NCI-H226 (cell line): ENCODE measurements around the gene PLS3.

Source experiments
- DNase-seq: peaks from one replicate; pipeline ENCODE4 v3.0.0-alpha.2; 2015

PLS3 gene

DNA sequence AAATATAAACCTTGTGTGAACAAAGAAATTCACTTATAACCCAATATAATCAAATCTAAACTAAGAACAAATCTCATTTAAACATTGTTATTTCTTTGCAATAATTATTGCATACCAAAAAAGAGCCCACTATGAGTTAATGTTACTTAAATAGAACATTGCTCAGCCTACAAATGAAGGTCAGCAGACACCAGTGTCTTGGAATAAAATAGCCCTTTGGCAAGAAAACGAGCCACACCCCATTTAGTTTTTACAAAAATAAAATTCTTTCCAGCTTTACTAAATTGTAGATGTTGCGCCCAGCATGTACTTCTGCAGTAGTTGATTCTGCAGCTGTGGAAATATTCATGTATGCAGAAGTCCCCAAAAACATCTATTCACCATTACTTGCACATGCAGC, 12.2 kb downstream of the PLS3 start:
- DNase-seq: no peak

DNA sequence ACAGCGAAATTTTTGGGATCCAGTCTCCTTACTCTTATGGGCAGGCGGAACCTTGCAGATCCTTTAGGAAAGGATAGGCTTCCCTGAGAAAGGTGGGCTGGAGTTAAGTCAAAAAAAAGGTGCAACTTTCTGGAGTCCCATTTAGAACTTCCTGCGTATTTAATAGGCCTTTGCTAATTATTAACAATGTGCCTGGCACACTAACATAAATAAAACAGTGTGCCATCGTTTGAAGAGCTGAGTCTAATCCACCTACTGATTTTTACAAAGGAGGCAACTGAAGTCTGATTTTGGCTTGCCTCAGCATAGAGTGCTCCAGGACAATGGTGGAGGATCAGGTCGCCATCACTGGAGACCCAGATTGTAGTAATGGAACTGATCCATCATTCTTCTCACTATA, 15.7 kb downstream of the PLS3 start:
- DNase-seq: no peak

DNA sequence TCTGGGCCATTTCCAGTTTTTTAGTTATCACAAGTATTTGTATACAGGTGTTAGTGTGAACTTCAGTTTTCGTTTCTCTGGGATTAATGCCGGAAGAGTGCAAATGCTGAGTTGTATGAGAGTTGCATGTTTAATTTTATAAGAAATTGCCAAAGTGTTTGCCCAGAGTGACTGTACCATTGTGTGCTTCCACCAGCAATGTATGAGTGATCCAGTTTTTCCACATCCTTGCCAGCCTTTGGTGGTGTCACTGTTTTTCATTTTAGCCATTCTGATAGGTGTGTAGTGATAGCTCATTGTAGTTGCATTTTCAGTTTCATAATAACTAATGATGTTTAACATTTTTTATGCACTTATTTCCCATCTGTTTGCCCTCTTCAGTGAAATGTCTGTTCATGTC, 18.4 kb downstream of the PLS3 start:
- DNase-seq: no peak

DNA sequence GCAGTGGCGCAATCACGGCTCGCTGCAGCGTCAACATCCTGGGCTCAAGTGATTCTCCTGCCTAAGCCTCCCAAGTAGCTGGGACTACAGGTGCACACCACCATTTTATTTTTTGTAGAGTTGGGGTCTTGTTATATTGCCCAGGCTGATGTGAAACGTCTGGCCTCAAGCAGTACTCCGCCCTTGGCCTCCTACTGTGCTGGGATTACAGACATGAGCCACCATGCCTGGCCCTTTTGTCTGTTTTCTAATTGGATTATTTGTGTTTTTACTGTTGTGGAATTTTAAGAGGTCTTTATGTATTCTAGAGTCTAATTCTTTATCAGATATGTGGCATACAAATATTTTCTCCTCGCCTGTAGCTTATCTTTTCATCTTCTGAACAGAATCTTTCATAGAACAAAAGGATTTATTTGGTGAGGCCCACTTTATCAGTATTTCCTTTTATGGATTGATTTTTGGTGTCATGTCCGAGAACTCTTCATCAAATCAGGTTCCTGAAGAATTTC, 18.9 kb downstream of the PLS3 start:
- DNase-seq: no peak

DNA sequence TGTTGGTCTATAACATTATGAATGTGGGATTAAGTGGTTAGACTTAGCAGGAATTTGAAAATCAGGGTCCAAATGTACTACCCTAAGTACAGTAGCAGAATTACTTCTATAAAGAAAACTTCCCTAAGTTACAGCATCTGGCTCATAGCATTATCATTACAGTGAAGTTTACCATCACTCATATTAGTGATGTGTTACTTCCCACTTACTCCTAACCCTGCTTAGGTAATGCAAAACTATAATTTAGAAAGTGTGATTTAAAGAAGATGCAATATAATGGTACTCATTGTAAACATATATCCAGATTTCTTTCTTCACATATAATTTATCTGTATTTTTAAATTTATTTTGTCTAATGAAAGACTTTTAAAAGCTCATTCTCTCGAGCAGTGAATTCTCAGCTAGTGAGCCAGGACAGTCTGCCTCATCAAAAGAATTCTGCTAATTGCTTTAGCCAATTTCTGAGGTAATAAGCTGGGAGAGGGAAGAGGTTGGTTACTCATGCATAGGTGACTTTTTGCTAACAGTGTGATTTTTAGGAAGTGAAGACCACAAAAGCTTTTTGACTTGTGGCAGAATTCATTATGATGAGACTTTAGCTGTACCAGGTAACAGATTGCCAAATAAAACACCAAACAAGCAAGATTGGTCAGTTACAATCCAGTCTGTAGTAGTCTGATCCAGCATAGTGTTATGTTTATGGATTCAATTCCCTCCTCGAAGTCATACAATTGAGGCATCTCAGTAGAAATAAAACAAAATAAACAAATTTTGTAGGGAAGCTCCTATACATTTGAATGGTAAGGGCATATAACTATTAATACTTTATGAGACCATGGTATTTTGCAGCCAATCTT, 21.0 kb downstream of the PLS3 start:
- no peak for DNase-seq

DNA sequence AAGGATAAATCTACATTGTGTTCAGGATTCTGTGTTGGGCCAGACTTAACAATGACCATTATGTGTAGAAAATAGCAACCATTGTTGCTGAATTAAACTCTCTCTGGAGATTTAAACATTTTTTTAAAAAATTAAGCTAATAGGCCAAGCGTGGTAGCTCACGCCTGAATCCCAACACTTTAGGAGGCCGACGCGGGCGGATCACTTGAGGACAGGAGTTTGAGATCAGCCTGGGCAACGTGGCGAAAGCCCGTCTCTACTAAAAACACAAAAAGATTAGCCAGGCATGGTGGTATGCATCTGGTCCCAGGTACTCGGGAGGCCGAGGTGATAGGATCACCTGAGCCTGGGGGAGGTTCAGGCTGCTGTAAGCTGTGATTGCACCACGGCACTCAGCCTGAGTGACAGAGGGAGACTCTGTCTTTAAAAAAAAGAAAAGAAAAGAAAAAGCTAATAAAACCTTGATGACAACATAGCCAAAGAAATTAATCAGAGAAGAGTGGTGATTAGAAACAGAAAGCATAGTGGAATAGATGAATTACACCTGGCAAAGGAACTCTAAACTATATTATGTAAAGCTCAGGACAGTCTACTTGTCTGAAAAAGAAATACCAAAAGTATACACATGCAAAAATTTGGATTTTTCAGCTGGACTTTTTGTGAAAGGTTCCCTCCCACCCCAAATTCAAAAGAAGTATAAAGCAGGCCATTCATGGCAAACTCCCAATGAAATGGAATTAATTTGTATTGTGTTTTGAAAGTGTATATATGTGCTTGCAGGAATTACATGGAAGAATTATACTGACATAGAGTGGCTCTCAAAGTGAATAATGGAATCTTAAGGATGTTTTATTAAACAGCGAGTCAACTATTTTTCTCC, 21.9 kb downstream of the PLS3 start:
- no peak for DNase-seq

DNA sequence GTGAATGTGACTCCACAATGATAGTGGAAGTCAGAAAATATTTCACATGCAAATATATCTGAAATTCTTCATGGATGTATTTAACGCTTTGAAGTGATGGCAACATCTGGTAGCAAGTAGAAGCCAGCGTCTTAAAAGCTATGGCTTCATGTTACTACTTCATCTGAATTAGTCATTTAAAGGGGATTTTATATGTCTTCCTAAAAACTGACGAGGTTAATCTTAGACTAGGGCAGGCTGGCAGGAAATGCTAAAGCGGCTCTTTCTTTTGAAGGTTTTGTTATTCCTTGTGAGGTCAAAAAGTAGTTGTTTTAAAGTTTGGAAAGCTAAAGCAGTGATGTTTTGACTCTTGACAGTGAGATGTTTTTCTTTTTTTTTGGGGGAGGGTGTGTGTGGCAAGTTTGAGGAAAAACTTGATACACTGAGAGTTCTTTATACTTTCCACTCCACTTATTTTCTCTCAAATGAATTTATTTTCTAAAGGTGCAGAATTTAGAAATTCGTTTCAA, 22.6 kb downstream of the PLS3 start:
- no peak for DNase-seq

DNA sequence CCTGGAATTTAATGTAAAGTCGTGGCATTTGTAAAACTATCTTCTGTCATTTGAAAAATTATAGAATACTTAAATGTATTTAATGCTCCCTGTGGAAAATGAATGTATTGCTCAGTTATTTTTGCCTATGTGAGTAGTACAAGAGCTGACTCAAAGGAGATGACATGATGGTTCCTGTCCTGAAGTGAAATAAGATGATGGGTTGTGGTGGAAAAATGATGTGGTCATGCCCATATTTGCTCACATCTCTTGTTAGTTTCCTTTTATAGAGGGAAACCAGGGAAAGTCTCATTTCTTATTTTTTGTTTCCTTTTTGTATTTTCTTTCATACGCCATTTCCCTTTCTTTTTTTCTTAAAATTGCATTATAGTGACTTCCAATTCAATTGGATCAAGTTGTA, 23.7 kb downstream of the PLS3 start:
- DNase-seq: no peak

DNA sequence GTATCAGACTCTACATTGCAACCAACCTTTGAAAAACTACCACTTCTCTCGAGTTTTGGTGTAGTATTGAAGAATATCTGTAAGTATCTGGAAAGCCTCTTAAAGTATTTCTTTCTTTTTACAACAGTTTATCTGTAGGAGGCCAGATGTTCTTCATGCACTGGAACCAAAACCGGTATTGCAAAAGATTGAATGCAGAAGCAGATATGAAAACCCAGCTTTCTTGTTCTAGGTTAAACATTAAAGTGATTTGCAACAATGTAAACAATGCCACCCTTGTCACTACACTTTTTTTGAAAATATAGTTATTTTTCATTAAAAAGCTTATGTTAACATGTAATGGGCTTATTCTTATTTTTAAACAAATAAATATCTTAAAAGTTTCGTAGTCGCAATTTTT, 27.2 kb downstream of the PLS3 start:
- DNase-seq: no peak

DNA sequence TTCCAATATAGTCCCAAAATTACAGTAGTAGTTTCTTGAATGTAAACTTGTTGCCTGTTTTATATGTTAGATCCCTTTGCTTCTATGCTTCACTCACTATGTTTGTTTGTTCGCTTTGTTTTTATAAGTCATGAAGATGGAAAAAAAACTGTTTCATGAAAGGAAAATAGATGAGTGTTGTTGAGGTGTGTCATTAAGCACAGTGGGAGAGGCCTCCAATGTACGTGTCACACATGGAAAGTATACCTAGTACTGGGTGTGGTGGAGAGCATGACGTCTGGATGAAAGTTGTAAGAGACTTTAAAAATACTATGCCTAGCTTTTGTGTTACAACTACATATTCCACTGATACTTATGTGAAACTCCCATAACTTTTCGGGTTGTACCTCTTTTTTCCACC, 28.4 kb downstream of the PLS3 start:
- DNase-seq: no peak

DNA sequence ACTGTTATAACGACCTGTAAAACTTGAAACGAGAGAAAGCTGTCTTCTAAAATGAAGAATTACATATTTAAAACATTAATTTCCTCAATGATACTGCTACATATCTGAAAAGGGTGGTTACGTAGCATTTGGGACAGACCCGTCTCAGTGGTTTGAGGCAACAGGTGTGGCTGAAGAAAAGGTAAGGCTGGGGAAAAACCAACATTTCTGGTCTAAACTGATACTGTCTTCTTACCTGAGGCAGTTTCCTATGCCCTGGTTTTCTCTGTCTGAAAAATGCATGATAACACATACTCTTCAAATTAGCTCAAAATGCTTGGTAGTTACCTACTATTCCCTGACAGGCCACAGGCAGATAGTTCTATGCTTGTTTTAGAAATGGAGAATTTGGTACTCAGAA, 30.4 kb downstream of the PLS3 start:
- DNase-seq: no peak

DNA sequence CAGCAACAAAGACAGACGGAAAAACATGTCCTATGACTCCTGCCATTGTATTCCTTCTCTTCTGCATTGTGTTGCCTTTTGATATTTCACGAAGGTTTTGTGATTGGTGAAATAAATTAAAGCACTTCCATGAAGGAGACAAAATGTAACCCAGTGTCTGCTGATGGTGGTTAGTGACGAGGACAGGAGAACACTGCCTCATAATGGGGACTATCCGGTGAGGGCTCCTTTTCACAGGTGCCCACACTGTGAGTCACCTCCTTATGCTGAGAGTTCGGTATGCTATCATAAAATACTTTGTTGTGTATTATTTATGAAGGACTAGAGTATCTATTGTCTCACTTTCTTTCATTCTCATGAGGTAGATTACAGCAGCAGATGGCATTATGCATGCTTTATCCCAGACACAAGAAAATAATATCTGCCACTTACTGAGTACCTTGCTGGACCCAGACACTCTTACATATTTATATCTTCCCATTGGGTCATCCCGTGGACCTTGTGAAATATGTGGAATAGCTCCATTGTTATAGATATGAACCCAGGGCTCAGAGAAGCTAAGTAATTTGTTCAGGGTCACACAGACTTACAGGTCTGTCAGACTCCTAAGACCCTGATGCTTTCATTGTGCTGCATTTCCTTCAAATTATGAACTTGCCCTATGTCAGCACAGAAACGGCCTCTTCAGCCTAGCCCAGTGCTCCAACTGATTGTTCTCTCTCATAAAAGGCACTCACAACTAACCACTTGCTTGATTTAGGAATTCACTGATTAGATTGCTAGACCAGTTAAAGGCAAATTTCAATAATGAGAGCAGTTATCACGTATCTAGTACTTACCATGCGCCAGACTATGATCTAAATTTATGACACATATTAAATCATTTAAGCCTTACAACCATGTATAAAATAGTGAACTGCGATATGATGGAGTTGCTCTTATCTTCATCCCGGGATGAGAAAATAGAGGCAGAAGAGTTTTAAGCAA, 31.2 kb downstream of the PLS3 start:
- DNase-seq: no peak

DNA sequence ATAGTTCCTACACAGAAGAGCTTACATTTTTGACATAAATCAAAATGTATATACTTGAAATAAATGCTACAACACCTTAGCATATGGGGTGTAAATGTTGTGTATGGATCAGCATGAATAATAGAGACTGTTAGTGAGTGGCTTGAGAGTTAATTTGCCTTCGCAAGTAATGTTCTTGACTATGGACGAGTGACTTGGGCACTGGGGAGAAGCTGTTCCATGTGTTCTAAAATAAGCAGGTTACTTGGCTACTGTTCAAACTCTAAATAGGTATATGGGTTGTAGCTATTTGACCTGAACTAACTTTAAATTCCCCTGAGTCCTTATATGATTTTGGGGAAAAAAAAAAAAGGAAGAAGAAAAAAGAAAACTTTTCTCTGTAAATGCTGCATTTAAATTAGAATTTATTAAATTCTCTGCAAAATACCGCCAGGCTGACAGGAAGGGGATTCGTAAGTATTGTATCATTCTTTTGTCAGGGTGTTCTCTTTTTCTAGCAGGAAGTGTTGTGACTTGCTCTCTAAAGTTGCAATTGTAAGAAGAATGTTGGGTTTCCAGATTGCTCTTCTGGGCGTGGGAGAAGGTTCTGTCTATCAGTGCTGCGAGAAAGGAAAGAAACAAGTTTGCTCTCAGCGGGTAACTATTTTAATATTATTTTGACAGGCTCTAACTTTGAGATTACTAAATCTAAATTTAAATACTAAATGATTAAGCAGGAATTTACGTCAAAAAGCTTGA, 32.2 kb downstream of the PLS3 start:
- peak; percentile 55 for DNase-seq

DNA sequence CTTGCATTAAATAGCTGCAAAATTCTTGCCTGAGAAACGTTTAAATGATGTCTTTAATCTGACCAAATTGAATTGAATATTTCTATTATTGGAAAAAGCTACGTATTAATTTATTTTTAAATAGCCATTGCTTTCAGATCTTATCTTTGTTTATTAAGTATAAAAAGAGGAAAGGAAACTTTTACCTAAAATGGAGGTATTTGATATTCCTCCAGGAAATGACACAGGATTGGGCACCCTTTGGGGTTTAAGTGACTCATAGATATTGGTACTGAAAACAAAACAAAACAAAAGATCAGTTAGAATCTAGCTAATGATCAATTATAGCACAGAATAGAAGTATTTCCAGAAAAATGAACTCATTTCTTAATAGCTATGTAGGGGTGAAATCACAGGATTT, 34.1 kb downstream of the PLS3 start:
- DNase-seq: no peak

DNA sequence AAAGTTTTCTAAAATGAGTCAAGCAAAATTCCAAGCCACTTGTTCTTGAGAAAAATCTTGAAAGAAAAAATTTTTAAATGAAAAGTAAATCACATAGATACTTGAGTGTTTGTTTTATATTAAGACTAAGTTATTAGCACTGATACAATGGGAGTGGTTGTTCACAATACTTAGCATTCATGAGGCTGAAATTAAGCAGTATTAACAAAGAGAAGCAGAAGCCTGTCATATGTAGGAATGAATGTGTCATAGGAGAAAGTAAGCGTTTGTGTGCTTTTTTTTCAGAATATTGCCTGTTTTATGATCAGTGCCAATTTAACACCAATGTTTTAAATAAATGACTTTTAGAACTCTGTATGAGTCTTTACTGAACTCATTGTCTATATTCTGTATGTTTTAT, 37.6 kb downstream of the PLS3 start:
- DNase-seq: no peak

DNA sequence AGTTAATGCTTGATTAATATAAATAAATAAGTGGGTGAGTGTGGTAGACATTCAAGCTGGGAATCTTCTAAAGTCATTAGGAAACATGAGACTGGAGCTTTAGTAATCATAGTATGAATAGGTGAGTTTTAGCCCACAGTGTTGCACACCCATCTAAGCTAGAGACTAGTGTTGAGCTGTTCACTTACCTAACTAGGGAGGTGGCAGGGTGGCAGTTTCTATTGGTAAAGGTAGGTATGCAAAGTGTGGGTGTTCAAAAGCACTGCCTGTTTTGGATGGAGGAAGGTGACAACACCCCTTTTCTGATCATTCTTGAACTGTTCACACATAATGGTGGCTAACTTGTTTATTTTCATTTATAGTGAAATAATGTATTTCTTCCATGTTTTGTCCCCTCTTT, 41.3 kb downstream of the PLS3 start:
- DNase-seq: no peak

DNA sequence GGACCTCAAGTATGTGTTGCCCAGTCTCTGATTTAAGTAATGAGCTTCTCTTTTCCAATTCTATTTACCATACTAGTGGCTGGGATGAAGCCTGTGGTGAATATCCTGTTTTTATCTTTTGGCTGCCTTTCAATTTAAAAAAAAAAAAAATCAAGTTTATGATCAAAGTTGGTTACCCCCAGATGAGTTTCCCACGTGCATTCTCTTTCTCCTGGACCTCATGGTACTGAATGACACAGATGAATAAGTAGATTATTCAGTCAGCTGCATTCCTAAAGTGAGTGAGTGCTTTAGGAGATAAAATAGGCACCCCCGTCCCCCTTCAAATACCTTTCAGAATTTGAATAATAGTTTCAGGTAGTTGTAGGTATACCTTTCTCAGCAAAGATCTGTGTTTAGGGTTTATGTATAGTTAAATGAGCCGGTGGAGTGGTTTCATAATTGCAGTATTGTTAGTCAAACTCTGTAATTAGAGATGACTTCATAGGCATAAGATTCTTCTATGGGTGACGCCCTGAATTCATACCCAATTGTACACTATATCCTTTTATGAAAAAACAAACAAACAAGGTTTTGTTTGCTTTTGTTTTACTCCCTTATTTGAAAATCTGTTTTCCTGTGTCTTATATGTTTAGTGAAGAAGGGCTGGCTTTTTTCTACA, 41.9 kb downstream of the PLS3 start:
- peak; percentile 71 for DNase-seq

DNA sequence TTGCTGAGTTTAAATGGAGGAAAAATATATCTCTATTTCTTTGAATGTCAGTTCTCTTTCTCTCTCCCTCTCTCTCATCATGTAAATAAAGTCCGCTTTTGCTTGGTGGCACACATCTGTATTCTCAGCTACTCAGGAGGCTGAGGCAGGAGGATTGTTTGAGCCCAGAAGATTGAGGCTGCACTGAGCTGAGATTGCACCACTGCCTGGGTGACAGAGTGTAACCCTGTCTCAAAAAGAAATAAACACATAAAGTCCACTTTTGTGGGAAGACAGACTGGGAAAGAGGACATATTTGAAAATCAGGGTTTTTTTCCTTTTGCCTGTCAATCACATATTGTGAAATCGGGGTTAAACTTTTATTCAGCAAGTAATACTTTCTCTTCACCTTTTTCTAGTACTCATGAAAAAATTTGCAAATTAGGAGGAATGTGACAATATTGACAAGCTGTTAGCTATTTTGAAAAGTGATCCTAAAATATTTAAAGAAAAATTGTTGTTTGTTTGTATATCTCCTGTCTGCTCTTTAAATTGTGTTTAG, 42.6 kb downstream of the PLS3 start:
- no peak for DNase-seq

DNA sequence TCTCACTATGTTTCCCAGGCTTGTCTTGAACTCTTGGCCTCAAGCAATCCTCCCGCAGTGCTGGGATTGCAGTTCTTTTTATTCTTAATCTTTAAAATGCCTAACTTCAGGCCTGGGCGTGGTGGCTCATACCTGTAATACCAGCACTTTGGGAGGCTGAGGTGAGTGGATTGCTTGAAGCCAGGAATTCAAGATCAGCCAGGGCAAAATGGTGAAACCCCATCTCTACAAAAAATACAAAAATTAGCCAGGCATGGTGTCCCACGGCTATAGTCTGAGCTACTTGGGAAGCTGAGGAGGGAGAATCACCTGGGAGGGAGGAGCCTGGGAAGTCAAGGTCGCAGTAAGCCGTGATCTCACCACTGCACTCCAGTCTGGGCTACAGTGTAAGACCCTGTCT, 45.9 kb downstream of the PLS3 start:
- DNase-seq: peak; percentile 20

DNA sequence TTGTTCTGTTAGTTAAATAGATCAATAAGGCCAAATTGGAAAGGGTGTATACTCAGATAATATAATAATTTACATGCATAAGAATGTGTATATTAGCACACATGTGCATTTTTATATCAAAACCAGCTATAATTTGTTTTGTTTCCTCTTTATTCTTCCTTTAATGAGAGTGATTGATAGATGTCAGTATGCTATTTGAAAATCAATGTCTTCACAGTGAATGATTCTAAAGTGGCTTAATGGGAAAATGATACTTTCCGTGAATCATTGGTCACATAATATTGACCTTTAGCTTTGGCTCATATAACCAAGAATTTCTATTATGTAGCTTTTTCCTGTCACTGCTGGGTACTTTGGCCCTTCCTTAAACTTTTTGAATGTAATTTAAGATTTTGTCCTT, 48.6 kb downstream of the PLS3 start:
- no peak for DNase-seq
